ENCODE measurements around the gene DEPDC4. TPM values are rescaled to one million over a fixed set of nuclear protein-coding genes. Genes with fewer than 3 reads are reported as not detected.
"Not testable (repeated sequence)": the region's sequence is repeated elsewhere in the genome, so short reads cannot be mapped to it uniquely, and the experiment has no call there.

The DEPDC4 gene
- total and polyA plus RNA-seq, 5 experiments from 2014 or later = 0.38 to 1.6 (median 1.0) TPM

GRCh38 chr12:100222173-100222572 is 44.7 kb downstream of the DEPDC4 start:
- H3K27me3 Mint-ChIP-seq, H3K4me1 Mint-ChIP-seq, DNase-seq, POLR2A ChIA-PET, H3K4me3 Mint-ChIP-seq, H3K9me3 Mint-ChIP-seq, ATAC-seq: not testable (repeated sequence)
- Mint-ChIP-seq H3K27ac (peak overlapping the region in 2 of 10 donors; percentile 8 to 70), H3K36me3 (peaks cover 0 to 75% (median 11%) of the 10 kb centered on the region in 3 donors)

- Mint-ChIP-seq H3K4me1 (peaks cover 0 to 5% (median 0%) of the 10 kb centered on the region in 4 donors), H3K27ac (no peak overlapping the region), H3K27me3 (no peaks in the 10 kb centered on the region), H3K36me3 (peaks cover 0 to 79% (median 11%) of the 10 kb centered on the region in 3 donors), H3K9me3 (no peaks in the 10 kb centered on the region), H3K4me3 (no peak overlapping the region)
- ATAC-seq (no peak), DNase-seq (no peak)
- POLR2A ChIA-PET = no interaction called here
These were observed 45.4 kb downstream of the DEPDC4 start for GRCh38 chr12:100221523-100221922.

GRCh38 chr12:100219328-100220109 is 47.4 kb downstream of the DEPDC4 start:
- Mint-ChIP-seq H3K27me3 (no peaks in the 10 kb centered on the region), H3K4me3 (no peak overlapping the region), H3K4me1 (peaks cover 0 to 5% (median 0%) of the 10 kb centered on the region in 4 donors), H3K36me3 (peaks cover 0 to 80% (median 14%) of the 10 kb centered on the region in 3 donors), H3K9me3 (no peaks in the 10 kb centered on the region), H3K27ac (peak overlapping the region in 2 of 10 donors; percentile 19 to 41)
- no peak for DNase-seq
- no peak for ATAC-seq
- POLR2A ChIA-PET = interaction anchor here (0.6 kb wide), 1 partner anchor 1572 kb away, joined by 3 read pairs; no protein-coding TSS in a partner anchor

GRCh38 chr12:100216337-100216736 is 50.5 kb downstream of the DEPDC4 start:
- peak overlapping the region in 2 of 10 donors; percentile 13 to 82 for H3K27ac Mint-ChIP-seq
- H3K9me3 Mint-ChIP-seq = no peaks in the 10 kb centered on the region
- H3K4me1 Mint-ChIP-seq = peaks cover 0 to 5% (median 0%) of the 10 kb centered on the region in 4 donors
- H3K36me3 Mint-ChIP-seq = peaks cover 0 to 76% (median 19%) of the 10 kb centered on the region in 3 donors
- DNase-seq = no peak
- ATAC-seq = no peak
- H3K27me3 Mint-ChIP-seq = no peaks in the 10 kb centered on the region
- H3K4me3 Mint-ChIP-seq = no peak overlapping the region
- POLR2A ChIA-PET = no interaction called here

GRCh38 chr12:100215209-100215608 is 51.7 kb downstream of the DEPDC4 start:
- ATAC-seq = no peak
- Mint-ChIP-seq H3K27me3 (no peaks in the 10 kb centered on the region), H3K9me3 (no peaks in the 10 kb centered on the region), H3K27ac (peak overlapping the region in 3 of 10 donors; percentile 12 to 68 (median 22)), H3K4me3 (no peak overlapping the region), H3K4me1 (peaks cover 0 to 5% (median 0%) of the 10 kb centered on the region in 4 donors), H3K36me3 (peaks cover 0 to 78% (median 20%) of the 10 kb centered on the region in 3 donors)
- POLR2A ChIA-PET = no interaction called here
- no peak for DNase-seq

GRCh38 chr12:100214518-100214917 is 52.4 kb downstream of the DEPDC4 start:
- Mint-ChIP-seq H3K4me3 (no peak overlapping the region), H3K9me3 (no peaks in the 10 kb centered on the region), H3K4me1 (peaks cover 0 to 5% (median 0%) of the 10 kb centered on the region in 4 donors), H3K27me3 (no peaks in the 10 kb centered on the region), H3K36me3 (peaks cover 0 to 77% (median 18%) of the 10 kb centered on the region in 3 donors), H3K27ac (peak overlapping the region in 7 of 10 donors; percentile 8 to 68 (median 15))
- ATAC-seq = no peak
- no peak for DNase-seq
- POLR2A ChIA-PET = no interaction called here

GRCh38 chr12:100213016-100213891 is 53.6 kb downstream of the DEPDC4 start:
- no peak for DNase-seq
- no peaks in the 10 kb centered on the region for H3K27me3 Mint-ChIP-seq
- peaks cover 0 to 84% (median 17%) of the 10 kb centered on the region in 3 donors for H3K36me3 Mint-ChIP-seq
- POLR2A ChIA-PET = interaction anchor here (0.9 kb wide), 1 partner anchor 12 kb away, joined by 3 read pairs; the partner anchor contains the start of gene ACTR6
- ATAC-seq = no peak
- H3K4me1 Mint-ChIP-seq = peaks cover 0 to 5% (median 0%) of the 10 kb centered on the region in 4 donors
- no peaks in the 10 kb centered on the region for H3K9me3 Mint-ChIP-seq
- H3K4me3 Mint-ChIP-seq = no peak overlapping the region
- H3K27ac Mint-ChIP-seq = peak overlapping the region in 1 of 10 donors; percentile 11

- ATAC-seq (no peak), DNase-seq (no peak)
- H3K27me3 Mint-ChIP-seq = no peaks in the 10 kb centered on the region
- no peaks in the 10 kb centered on the region for H3K4me1 Mint-ChIP-seq
- H3K9me3 Mint-ChIP-seq = no peaks in the 10 kb centered on the region
- H3K4me3 Mint-ChIP-seq = no peak overlapping the region
- no peak overlapping the region for H3K27ac Mint-ChIP-seq
- POLR2A ChIA-PET = no interaction called here
- peaks cover 0 to 86% (median 17%) of the 10 kb centered on the region in 3 donors for H3K36me3 Mint-ChIP-seq
These were observed 55.2 kb downstream of the DEPDC4 start for GRCh38 chr12:100211698-100212097.

GRCh38 chr12:100208834-100209233 is 58.0 kb downstream of the DEPDC4 start:
- Mint-ChIP-seq H3K9me3 (no peaks in the 10 kb centered on the region), H3K4me3 (no peak overlapping the region)

GRCh38 chr12:100207311-100207710 is 59.6 kb downstream of the DEPDC4 start:
- Mint-ChIP-seq H3K4me3 (no peak overlapping the region), H3K36me3 (peaks cover 0 to 72% (median 7%) of the 10 kb centered on the region in 3 donors), H3K27ac (no peak overlapping the region), H3K27me3 (no peaks in the 10 kb centered on the region), H3K9me3 (no peaks in the 10 kb centered on the region), H3K4me1 (peaks cover 0 to 15% (median 9%) of the 10 kb centered on the region in 4 donors)
- POLR2A ChIA-PET = no interaction called here
- DNase-seq = no peak
- no peak for ATAC-seq

More at GRCh38 chr12:100208834-100209233, 58.0 kb downstream of the DEPDC4 start:
- no peak for DNase-seq
- Mint-ChIP-seq H3K27ac (peak overlapping the region in 1 of 10 donors; percentile 74), H3K27me3 (no peaks in the 10 kb centered on the region), H3K4me1 (peaks cover 0 to 3% (median under 1%) of the 10 kb centered on the region in 4 donors), H3K36me3 (peaks cover 0 to 81% (median 12%) of the 10 kb centered on the region in 3 donors)
- POLR2A ChIA-PET = no interaction called here
- ATAC-seq = no peak

- no peak for ATAC-seq
- Mint-ChIP-seq H3K4me1 (peaks cover 11 to 45% (median 31%) of the 10 kb centered on the region in 4 donors), H3K9me3 (no peaks in the 10 kb centered on the region), H3K27ac (peak overlapping the region; percentile 98 to 100 (median 100)), H3K36me3 (peaks cover 2 to 30% (median 4%) of the 10 kb centered on the region in 3 donors), H3K27me3 (no peaks in the 10 kb centered on the region), H3K4me3 (peak overlapping the region; percentile 95 to 100 (median 98))
- DNase-seq = no peak
- POLR2A ChIA-PET = interaction anchor here (0.7 to 3.4 kb wide), 4 partner anchors 39 to 90 kb away, joined by 3 to 50 read pairs (median 7); partner anchors contain the start of genes DEPDC4 and SCYL2
These were observed 65.1 kb downstream of the DEPDC4 start for GRCh38 chr12:100201604-100202423.

Data from naive thymus-derived CD8-positive, alpha-beta T cell (primary cell).